Measurements from ENCODE around the gene HCCS. TPM values are rescaled to one million over a fixed set of nuclear protein-coding genes. Genes with fewer than 3 reads are reported as not detected.
A peak's percentile ranks its signal among the peaks of the same experiment; 100 is the strongest.

HCCS gene
- total RNA-seq (2021; ENCODE audit: unreplicated experiment) (32.7 TPM), Bru-seq, nascent RNA (percentile 70 among the genes with signal in this experiment), BruChase-seq, experiment 1, labeled RNA remaining after a 2-hour chase (percentile 78 among the genes with signal in this experiment), BruChase-seq, experiment 2, labeled RNA remaining after a 6-hour chase (percentile 86 among the genes with signal in this experiment)
- polyA plus RNA-seq (2012; ENCODE audit: insufficient read length) = 23.8 TPM
- long read RNA-seq, transcript HCCS-202 (7 exons, 1,072 nt) = major isoform, 34 of 39 reads
- long read RNA-seq, partial matches to known transcripts = 4 of 39 reads
- long read RNA-seq, other reads (novel, unspliced or antisense) = 0 of 39 reads

GRCh38 chrX:11111037-11111851 is at the start of gene HCCS:
Gene HCCS (plus strand): TSS chrX:11111332. CDS start chrX:11112061, 729 bp downstream.
- no peak; the same call in 1 of the 2 replicates for TF ChIP-seq POLR2AphosphoS5 (IDR thresholded peaks at IDR 0.05; ENCODE audit: low read depth, low read length)
- TF ChIP-seq, protein P1, sequence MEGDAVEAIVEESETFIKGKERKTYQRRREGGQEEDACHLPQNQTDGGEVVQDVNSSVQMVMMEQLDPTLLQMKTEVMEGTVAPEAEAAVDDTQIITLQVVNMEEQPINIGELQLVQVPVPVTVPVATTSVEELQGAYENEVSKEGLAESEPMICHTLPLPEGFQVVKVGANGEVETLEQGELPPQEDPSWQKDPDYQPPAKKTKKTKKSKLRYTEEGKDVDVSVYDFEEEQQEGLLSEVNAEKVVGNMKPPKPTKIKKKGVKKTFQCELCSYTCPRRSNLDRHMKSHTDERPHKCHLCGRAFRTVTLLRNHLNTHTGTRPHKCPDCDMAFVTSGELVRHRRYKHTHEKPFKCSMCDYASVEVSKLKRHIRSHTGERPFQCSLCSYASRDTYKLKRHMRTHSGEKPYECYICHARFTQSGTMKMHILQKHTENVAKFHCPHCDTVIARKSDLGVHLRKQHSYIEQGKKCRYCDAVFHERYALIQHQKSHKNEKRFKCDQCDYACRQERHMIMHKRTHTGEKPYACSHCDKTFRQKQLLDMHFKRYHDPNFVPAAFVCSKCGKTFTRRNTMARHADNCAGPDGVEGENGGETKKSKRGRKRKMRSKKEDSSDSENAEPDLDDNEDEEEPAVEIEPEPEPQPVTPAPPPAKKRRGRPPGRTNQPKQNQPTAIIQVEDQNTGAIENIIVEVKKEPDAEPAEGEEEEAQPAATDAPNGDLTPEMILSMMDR (IDR thresholded peaks at IDR 0.05) = no peak
- TF ChIP-seq, protein P2, sequence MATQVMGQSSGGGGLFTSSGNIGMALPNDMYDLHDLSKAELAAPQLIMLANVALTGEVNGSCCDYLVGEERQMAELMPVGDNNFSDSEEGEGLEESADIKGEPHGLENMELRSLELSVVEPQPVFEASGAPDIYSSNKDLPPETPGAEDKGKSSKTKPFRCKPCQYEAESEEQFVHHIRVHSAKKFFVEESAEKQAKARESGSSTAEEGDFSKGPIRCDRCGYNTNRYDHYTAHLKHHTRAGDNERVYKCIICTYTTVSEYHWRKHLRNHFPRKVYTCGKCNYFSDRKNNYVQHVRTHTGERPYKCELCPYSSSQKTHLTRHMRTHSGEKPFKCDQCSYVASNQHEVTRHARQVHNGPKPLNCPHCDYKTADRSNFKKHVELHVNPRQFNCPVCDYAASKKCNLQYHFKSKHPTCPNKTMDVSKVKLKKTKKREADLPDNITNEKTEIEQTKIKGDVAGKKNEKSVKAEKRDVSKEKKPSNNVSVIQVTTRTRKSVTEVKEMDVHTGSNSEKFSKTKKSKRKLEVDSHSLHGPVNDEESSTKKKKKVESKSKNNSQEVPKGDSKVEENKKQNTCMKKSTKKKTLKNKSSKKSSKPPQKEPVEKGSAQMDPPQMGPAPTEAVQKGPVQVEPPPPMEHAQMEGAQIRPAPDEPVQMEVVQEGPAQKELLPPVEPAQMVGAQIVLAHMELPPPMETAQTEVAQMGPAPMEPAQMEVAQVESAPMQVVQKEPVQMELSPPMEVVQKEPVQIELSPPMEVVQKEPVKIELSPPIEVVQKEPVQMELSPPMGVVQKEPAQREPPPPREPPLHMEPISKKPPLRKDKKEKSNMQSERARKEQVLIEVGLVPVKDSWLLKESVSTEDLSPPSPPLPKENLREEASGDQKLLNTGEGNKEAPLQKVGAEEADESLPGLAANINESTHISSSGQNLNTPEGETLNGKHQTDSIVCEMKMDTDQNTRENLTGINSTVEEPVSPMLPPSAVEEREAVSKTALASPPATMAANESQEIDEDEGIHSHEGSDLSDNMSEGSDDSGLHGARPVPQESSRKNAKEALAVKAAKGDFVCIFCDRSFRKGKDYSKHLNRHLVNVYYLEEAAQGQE (IDR thresholded peaks at IDR 0.05; ENCODE audit: insufficient read depth in 1 of 2, low read depth in 2 of 2, low read length in 1 of 2) = no peak
- no peak for TF ChIP-seq TCF7L2 (IDR thresholded peaks at IDR 0.05; ENCODE audit: low read depth, low read length)
- TF ChIP-seq SIN3A (IDR thresholded peaks at IDR 0.05; ENCODE audit: borderline replicate concordance, insufficient read depth, low read depth, low read length) = no peak

DNA sequence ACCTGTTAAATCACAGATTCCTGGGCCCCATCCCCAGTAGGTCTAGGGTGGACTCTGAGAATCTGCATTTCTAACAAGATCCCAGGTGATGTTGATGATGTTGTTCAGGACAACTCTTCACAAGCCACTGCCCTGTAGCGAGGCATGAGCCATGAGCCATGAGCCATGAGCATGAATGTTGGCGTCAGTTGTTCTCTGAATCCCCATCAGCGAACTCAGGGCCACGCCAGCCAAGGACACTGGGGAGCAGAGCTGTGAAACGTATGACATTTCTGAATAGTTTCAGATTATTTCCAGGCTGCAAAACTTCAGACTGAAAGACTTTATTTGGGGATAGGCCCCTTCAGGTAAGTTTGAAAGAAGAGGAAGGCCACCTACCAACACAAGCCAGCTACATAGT is 46.9 kb upstream of the HCCS start:
- H3K4me3 ChIP-seq (ENCODE audit: low read depth in 2 of 2, low read length in 2 of 2) = no peak overlapping the region
- ATAC-seq = no peak
- no TSS peak for BruUV-seq (replicated peaks)
- H3K4me1 ChIP-seq (ENCODE audit: control insufficient read depth, insufficient read depth, low read length) = no peaks in the 10 kb centered on the region
- intact Hi-C loops (cut with micrococcal nuclease; ENCODE audit: unreplicated experiment) (no loop called here), in situ Hi-C loops (cut with HindIII; ENCODE audit: low pct_unique_long_range_greater_than_20kb, low sequenced_read_pairs) (no loop called here)
- no peak for DNase-seq (ENCODE audit: low read depth, low spot score)
- CTCF ChIA-PET = no interaction called here
- H3K27ac ChIP-seq (ENCODE audit: low read length) = no peak overlapping the region
- POLR2A ChIA-PET = no interaction called here
- no peak for TF ChIP-seq SIN3A (IDR thresholded peaks at IDR 0.05; ENCODE audit: borderline replicate concordance, insufficient read depth, low read depth, low read length)
- H3K9me3 ChIP-seq (ENCODE audit: control insufficient read depth, insufficient read depth, low read depth, low read length) = no peaks in the 10 kb centered on the region
- no peaks in the 10 kb centered on the region for H3K27me3 ChIP-seq (ENCODE audit: control insufficient read depth, insufficient read depth, low read length)
- H3K36me3 ChIP-seq (ENCODE audit: control insufficient read depth, insufficient read depth, low read length) = no peaks in the 10 kb centered on the region

More at GRCh38 chrX:11111037-11111851, at the start of gene HCCS:
- Histone ChIP-seq H3K27me3 (ENCODE audit: control insufficient read depth, insufficient read depth, low read length) (no peaks in the 10 kb centered on the region), H3K36me3 (ENCODE audit: control insufficient read depth, insufficient read depth, low read length) (no peaks in the 10 kb centered on the region), H3K4me1 (ENCODE audit: control insufficient read depth, insufficient read depth, low read length) (no peaks in the 10 kb centered on the region), H3K9me3 (ENCODE audit: control insufficient read depth, insufficient read depth, low read depth, low read length) (no peaks in the 10 kb centered on the region), H3K4me3 (ENCODE audit: low read depth in 2 of 2, low read length in 2 of 2) (peak within 1 kb of the TSS; percentile 67 to 77), H3K27ac (ENCODE audit: low read length) (peak within 1 kb of the TSS; percentile 72)
- in situ Hi-C loops (cut with HindIII; ENCODE audit: low pct_unique_long_range_greater_than_20kb, low sequenced_read_pairs) = no loop called here
- no TSS peak for BruUV-seq (replicated peaks)
- CTCF ChIA-PET = no interaction called here
- POLR2A ChIA-PET = interaction anchor here (0.6 kb wide), 1 partner anchor 19 kb away, joined by 3 read pairs; no protein-coding TSS in a partner anchor
- intact Hi-C loops (cut with micrococcal nuclease; ENCODE audit: unreplicated experiment) = loop anchor here (10.0 kb wide), 1 partner anchor 476 kb away; no protein-coding TSS in a partner anchor
- ATAC-seq (peak; percentile 99), DNase-seq (ENCODE audit: low read depth, low spot score) (no peak)

Data from Panc1 (cell line).